GM12872 (cell line): ENCODE measurements around the gene PLPPR2.

ENCODE experiments used
- CTCF ChIP-seq: IDR thresholded peaks from 3 replicates; pipeline ENCODE4 v1.5.1; 2011; ENCODE audit warnings: low read depth, mild to moderate bottlenecking, low read length, moderate library complexity; ENCODE audit not compliant: insufficient read depth

Gene PLPPR2

GRCh38 chr19:11361771-11362731 is 6.8 kb downstream of the PLPPR2 start:
- no peak for TF ChIP-seq CTCF

DNA sequence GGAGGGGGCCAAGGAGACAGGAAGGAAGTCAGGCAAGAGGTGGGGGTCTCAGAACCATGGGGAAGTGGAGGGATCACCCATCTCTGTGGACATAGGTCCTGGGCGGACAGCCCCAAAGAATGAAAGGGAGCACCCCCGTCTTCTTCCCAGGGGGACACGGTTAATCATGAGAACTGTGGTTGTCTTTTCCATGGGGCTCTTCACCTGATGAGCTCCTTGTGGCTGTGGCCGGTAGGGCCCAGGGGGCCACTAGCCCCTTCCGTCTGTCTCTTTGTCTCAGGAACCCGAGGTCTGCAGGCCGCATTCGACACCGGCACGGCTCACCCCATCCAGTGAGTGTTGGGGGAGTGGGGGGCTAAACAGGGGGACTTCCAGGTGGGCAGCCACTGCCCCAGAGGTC is 8.6 kb downstream of the PLPPR2 start:
- no peak for TF ChIP-seq CTCF

DNA sequence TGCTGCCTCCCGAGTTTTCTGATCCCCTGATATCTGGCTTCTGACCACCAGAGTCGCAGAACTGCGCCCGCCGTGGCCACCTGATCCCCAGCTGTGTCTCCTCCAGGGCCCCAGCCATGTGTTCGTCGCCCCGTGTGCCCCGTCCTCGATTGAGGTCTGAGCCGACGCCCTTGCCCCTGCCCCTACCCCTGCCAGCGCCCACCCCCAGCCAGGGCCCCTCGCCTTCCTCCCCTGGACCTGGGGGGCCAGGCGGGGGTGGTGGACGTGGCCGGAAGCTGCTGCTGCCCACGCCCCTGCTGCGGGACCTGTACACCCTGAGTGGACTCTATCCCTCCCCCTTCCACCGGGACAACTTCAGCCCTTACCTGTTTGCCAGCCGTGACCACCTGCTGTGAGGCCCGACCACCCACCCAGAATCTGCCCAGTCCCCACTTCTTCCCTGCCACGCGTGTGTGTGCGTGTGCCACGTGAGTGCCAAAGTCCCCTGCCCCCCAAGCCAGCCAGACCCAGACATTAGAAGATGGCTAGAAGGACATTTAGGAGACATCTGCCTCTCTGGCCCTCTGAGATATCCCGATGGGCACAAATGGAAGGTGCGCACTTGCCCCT is 9.2 kb downstream of the PLPPR2 start:
- TF ChIP-seq CTCF, result no peak

DNA sequence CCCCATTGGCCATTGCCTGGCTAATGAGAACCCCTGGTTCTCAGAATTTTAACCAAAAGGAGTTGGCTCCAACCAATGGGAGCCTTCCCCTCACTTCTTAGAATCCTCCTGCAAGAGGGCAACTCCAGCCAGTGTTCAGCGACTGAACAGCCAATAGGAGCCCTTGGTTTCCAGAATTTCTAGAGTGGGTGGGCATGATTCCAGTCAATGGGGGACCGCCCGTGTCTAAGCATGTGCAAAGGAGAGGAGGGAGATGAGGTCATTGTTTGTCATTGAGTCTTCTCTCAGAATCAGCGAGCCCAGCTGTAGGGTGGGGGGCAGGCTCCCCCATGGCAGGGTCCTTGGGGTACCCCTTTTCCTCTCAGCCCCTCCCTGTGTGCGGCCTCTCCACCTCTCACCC is 9.7 kb downstream of the PLPPR2 start:
- no peak for TF ChIP-seq CTCF

DNA sequence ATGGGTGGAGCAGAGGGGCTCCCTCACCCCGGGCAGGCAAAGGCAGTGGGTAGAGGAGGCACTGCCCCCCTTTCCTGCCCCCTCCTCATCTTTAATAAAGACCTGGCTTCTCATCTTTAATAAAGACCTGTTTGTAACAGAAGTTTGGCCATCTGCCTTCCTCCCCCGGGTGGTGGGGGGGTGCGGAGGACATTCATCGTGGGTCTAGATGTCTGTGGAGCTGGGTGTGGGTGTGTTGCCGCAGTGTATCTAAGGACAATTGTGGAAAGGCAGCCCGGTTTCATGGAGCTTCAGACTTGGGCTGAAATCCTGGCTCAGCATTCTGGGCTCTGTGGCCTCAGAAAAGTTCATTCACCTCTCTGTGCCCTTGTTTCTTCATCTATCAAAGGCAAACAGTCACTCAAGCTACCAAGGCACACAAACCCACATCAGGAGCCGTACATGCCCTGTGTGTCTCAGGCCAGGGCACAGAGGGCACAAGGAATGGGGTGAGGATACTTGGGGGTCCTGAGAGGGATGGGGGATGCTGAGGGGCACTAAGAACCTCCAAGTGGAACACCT is 10.4 kb downstream of the PLPPR2 start:
- no peak for TF ChIP-seq CTCF

DNA sequence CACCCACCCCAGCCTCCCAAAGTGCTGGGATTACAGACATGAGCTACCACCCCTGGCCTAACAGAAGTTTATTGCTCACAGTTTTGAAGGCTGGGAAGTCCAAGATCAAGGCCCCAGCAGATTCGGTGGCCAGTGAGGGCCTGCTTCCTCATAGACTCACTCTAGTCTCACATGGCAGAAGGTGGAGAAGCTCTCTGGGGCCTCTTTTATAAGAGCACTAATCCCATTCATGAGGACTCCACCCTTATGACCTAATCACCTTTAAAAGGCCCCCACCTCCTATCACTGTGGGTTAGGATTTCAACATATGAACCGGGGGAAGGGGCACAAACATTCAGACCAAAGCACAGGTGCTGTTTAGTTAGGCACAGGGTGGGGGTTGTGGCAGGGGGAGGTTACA is 12.3 kb downstream of the PLPPR2 start:
- TF ChIP-seq CTCF, result no peak

- no peak for TF ChIP-seq CTCF
Observed at GRCh38 chr19:11370744-11371143, 15.5 kb downstream of the PLPPR2 start.
